Epithelial cell of prostate (primary cell): ENCODE data around the gene LOX.

Source experiments
- DNase-seq: peaks from one replicate; pipeline ENCODE4 v3.0.0-alpha.2; 2011; ENCODE audit warnings: low read depth, low spot score
- H3K27ac ChIP-seq: fragments of 450-650 bp; 2 replicates; pipeline ENCODE4 v1.5.1; 2017; ENCODE audit warnings: mild to moderate bottlenecking

Gene LOX

GRCh38 chr5:122056913-122057312 lies 21.1 kb downstream of the LOX start:
- DNase-seq = no peak
- H3K27ac ChIP-seq = no peak overlapping the region

GRCh38 chr5:122054266-122054665 lies 23.8 kb downstream of the LOX start:
- no peak overlapping the region for H3K27ac ChIP-seq
- DNase-seq = no peak

- DNase-seq = no peak
- H3K27ac ChIP-seq = no peak overlapping the region
Observed at GRCh38 chr5:122053181-122054109, 24.6 kb downstream of the LOX start.

GRCh38 chr5:122051569-122051968 lies 26.5 kb downstream of the LOX start:
- no peak overlapping the region for H3K27ac ChIP-seq
- DNase-seq = no peak

GRCh38 chr5:122050959-122051358 lies 27.1 kb downstream of the LOX start:
- DNase-seq = no peak
- H3K27ac ChIP-seq = no peak overlapping the region

- no peak overlapping the region for H3K27ac ChIP-seq
- DNase-seq = no peak
Observed at GRCh38 chr5:122040636-122041302, 37.3 kb downstream of the LOX start.

GRCh38 chr5:122036326-122036725 lies 41.7 kb downstream of the LOX start:
- DNase-seq = no peak
- H3K27ac ChIP-seq = no peak overlapping the region

- H3K27ac ChIP-seq = no peak overlapping the region
- DNase-seq = no peak
Observed at GRCh38 chr5:122035913-122036312, 42.1 kb downstream of the LOX start.

GRCh38 chr5:122031836-122032235 lies 46.2 kb downstream of the LOX start:
- DNase-seq = no peak
- no peak overlapping the region for H3K27ac ChIP-seq

GRCh38 chr5:122030251-122030650 lies 47.8 kb downstream of the LOX start:
- DNase-seq = no peak

GRCh38 chr5:122029818-122030217 lies 48.2 kb downstream of the LOX start:
- no peak for DNase-seq
- no peak overlapping the region for H3K27ac ChIP-seq

More at GRCh38 chr5:122030251-122030650, 47.8 kb downstream of the LOX start:
- no peak overlapping the region for H3K27ac ChIP-seq

- no peak overlapping the region for H3K27ac ChIP-seq
- DNase-seq = no peak
Observed at GRCh38 chr5:122022966-122023365, 55.1 kb downstream of the LOX start.

- DNase-seq = no peak
- no peak overlapping the region for H3K27ac ChIP-seq
Observed at GRCh38 chr5:122019919-122020590, 58.0 kb downstream of the LOX start.

GRCh38 chr5:122015471-122015870 lies 62.6 kb downstream of the LOX start:
- no peak for DNase-seq
- H3K27ac ChIP-seq = no peak overlapping the region

GRCh38 chr5:122014236-122014935 lies 63.7 kb downstream of the LOX start:
- no peak overlapping the region for H3K27ac ChIP-seq
- no peak for DNase-seq
